HG03432 (cell line): Measurements from ENCODE around the gene GLYATL2.

Source experiments
- ATAC-seq: cut with Tn5 transposase; IDR thresholded peaks from one replicate; pipeline ENCODE4 v1.9.1; 2021; ENCODE audit warnings: mild to moderate bottlenecking, moderate library complexity; ENCODE audit not compliant: unreplicated experiment

Gene GLYATL2

DNA sequence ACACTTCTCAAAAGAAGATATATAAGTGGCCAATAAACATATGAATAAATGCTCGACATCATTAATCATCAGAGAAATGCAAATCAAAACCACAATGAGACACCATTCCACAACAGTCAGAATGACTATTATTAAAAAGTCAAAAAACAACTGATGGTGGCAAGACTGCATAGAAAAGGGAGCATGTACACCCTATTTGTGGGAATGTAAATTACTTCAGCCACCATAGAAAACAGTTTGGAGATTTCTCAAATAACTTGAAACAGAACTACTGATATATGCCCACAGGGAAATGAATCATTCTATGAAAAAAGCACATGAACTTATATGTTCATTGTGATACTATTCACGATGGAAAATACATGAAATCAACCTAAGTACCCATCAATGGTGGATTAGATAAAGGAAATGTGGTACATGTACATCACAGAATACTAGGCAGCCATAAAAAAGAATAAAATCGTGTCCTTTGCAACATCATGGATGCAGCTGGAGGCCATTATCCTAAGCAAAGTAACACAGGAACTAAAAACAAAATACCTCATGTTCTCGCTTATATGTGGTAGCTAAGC is 42.4 kb downstream of the GLYATL2 start:
- ATAC-seq, result no peak

DNA sequence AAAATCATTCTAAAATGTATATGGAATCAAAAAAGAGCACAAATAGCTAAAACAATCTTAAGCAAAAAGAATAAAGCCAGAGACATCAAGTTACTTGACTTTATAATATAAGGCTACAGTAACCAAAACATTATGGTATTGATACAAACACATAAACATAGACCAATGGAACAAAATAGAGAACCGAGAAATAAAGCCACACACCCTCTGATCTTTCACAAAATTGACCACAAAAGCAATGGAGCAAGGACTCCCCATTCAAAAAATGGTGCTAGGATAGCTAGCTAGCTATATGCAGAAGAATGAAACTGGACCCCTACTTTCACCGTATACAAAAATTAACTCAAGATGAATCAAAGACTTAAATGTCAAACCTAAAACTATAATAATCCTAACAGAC is 43.2 kb downstream of the GLYATL2 start:
- ATAC-seq, result no peak

DNA sequence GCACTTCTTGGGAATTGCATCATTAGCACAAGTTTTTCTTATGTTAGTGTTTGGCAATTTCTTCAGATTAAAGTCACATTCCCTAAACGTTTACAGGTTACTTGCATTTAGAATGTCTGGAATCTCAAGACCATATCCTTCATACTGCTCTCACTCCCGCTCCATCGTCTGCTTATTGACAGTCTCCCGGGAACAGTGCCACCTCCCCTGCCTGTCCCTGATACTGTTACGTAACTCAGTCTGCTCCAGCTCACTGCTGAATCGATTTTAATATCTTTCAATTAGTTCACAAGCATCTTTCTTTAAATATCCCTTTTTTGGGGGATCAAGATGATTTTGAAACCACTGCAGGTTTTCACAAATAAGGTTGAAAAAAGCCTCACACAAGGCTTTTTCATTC is 48.2 kb downstream of the GLYATL2 start:
- ATAC-seq, result no peak

DNA sequence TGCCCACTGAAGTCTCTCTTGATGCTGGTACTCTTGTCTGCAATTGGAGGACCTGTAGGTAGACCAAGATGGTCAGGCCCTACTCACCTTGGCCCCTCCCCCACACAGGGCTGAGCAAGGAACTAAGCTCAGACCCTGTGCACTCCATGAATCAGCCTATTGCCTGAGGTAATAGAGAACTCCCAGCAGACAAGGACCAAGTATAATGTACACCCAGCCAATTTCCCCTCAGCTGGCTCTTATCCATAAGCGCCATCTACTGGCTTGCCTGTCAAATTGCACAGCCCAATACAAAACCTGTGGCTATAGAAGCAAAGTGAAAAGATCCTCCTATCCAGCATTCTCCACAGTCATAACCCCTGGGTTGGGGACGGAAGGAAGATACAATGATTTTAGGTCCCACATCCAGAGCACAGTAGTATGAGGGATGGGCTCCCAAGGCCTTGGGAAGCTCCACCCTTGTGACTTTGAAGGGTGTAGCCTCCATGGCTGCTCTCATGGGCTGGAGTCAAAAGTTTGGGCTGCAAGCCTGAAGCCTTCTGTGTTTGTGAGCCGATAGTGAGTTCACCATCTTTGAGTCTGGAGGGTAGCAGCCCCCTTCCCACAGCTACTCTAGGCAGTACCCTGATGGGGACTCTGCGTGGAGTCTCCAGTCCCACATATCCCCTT is 56.0 kb downstream of the GLYATL2 start:
- peak; percentile 97 for ATAC-seq

DNA sequence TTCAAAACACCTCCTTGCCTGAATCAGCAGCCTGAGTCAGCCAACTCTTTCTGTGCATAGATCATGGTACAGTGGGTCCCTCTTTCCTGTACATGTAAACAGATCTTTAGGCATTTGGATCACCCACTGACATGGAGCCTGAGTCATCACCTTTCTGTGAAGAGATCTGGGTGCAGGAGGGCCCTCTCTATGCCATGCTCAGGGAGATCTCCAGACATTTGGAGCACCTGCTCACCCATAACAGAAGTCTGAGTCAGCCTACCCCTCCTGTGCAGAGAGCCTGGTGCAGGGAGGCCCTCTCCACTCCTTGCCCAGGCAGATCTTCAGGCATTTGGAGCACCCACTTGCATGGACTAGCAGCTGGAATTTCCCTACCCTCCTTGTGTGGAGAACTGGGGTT is 56.6 kb downstream of the GLYATL2 start:
- ATAC-seq, result peak; percentile 24

DNA sequence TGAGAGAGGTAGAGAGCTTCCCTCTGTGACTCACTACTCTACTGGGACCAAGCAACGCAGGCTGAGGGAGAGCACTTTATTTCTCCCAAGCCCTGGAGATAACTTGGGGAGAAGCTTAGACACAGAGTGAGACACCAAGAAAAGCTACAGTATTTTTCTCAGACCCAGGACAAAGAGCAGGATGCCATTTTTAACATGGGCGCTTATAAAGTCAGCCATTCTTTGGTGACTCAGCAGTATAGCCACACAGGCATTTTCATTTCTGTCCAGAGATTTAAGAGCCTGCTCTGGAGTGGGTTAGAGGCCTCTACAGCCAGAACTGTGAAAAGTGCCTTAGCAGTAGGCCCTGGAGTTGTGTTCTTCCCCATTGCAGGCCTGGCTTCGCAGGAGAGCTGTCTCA is 57.8 kb downstream of the GLYATL2 start:
- ATAC-seq, result no peak

DNA sequence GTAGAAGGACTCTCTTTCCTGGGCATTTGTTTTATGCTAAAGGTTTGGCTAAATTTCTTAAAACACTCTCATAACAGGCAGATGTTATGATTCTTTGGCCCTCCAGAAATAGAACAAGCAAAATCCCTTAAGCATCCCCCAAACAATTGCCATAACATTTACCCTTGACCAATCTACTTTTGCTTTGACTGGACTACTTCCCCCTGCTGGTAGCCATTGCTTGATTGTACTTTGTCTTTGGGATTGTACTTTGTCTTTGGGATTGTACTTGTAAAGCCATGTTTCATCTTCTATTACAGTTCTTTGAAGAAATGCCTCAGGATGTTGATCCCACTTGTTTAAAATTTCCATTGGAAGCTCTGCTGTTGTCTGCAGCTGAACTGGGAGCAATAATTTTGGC is 59.5 kb downstream of the GLYATL2 start:
- no peak for ATAC-seq
